K562 (cell line): ENCODE data around the gene SPATA17. TPM values are rescaled to one million over a fixed set of nuclear protein-coding genes. Genes with fewer than 3 reads are reported as not detected.

Experiments used
- ATAC-seq: fragments of 200-7000 bp; cut with Tn5 transposase; 3 replicates; pipeline ENCODE4 v1.9.1; 2020; ENCODE audit warnings: moderate library complexity
- BruUV-seq: library from RNA; stranded (reverse); fragments of 400-500 nt; replicated peaks from 2 replicates; lab custom pipeline; 2021; lab: Mats Ljungman, UMichigan
- CTCF ChIA-PET: fragments of 300-600 bp; formaldehyde crosslinking; extraction: SDS; loops from one replicate; lab custom pipeline; 2021; ENCODE audit warnings: low intra/inter-chr PET ratio; lab: Yijun Ruan, JAX
- POLR2A ChIA-PET: fragments of 300-600, 350-650 bp; sonication (Branson Sonifier 250); formaldehyde crosslinking; extraction: SDS; loops from one replicate; lab custom pipeline; 2021; ENCODE audit warnings: antibody characterized with exemption, inconsistent platforms; lab: Yijun Ruan, JAX
- DNase-seq, 4 experiments: peaks; one replicate each; pipeline versions ENCODE4 v3.0.0 to v3.0.0-alpha.2; 2011 to 2018; ENCODE audit warnings: low spot score in 3 of 4, mixed read lengths in 3 of 4; ENCODE audit errors: extremely low read depth in 1 of 4
- FAIRE-seq: peaks from 2 replicates; lab custom pipeline; 2011; peaks lifted over from hg19 to GRCh38; lab: Jason Lieb, UNC
- H2AFZ ChIP-seq: 2 replicates; pipeline ENCODE4 v1.6.0; 2011; ENCODE audit warnings: low read depth, low read length, control low read depth, inconsistent platforms
- H3K27ac ChIP-seq: fragments of 200-600 bp; 3 replicates; pipeline ENCODE4 v1.8.0; 2011; ENCODE audit warnings: low read depth, mild to moderate bottlenecking, control low read depth, inconsistent platforms, low read length, moderate library complexity, mixed read lengths; ENCODE audit errors: extremely low read depth
- H3K27me3 ChIP-seq, 2 experiments: fragments of 300-600 bp in 1 of 2; 2 replicates in 1 of 2; 3 replicates in 1 of 2; pipeline versions ENCODE4 v1.6.0 to v1.8.0; 2011; ENCODE audit warnings: inconsistent platforms in 2 of 2, low read length in 2 of 2, mild to moderate bottlenecking in 1 of 2, mixed read lengths in 1 of 2, moderate library complexity in 1 of 2; ENCODE audit not compliant: control insufficient read depth in 2 of 2, insufficient read depth in 2 of 2
- H3K36me3 ChIP-seq: fragments of 300-600 bp; 3 replicates; pipeline ENCODE4 v1.8.0; 2011; ENCODE audit warnings: mild to moderate bottlenecking, low read length, inconsistent platforms; ENCODE audit not compliant: control insufficient read depth, insufficient read depth
- H3K4me1 ChIP-seq, 2 experiments: fragments of 200-600 bp in 1 of 2; replicated peaks in 1 of 2; 2 replicates in 1 of 2; 3 replicates in 1 of 2; pipeline versions ENCODE4 v1.5.1 to v1.8.0; 2011; ENCODE audit warnings: inconsistent platforms in 2 of 2, low read length in 2 of 2, mild to moderate bottlenecking in 1 of 2, mixed read lengths in 1 of 2, moderate library complexity in 1 of 2; ENCODE audit not compliant: control insufficient read depth in 2 of 2, insufficient read depth in 2 of 2
- H3K4me2 ChIP-seq: 2 replicates; pipeline ENCODE4 v1.6.1; 2011; ENCODE audit warnings: low read length, control low read depth, inconsistent platforms, mixed read lengths; ENCODE audit not compliant: insufficient read depth
- H3K4me3 ChIP-seq: fragments of 200-600 bp; sonication (generic), shearing (Covaris generic); 2 replicates; pipeline ENCODE4 v1.5.1; 2016; ENCODE audit warnings: control low read depth, inconsistent platforms
- H3K79me2 ChIP-seq: fragments of 200-600 bp; 3 replicates; pipeline ENCODE4 v1.8.0; 2011; ENCODE audit warnings: low read length, inconsistent platforms; ENCODE audit not compliant: control insufficient read depth, insufficient read depth
- H3K9ac ChIP-seq, 2 experiments: 2 replicates each; pipeline versions ENCODE4 v1.6.0 to v1.6.1; 2011; ENCODE audit warnings: low read depth in 2 of 2, low read length in 2 of 2, control low read depth in 1 of 2, inconsistent platforms in 1 of 2, mild to moderate bottlenecking in 1 of 2, mixed read lengths in 1 of 2; ENCODE audit not compliant: insufficient read depth in 1 of 2
- H3K9me1 ChIP-seq: one replicate; pipeline ENCODE4 v1.6.0; 2011; ENCODE audit warnings: inconsistent platforms, mild to moderate bottlenecking, low read length, moderate library complexity; ENCODE audit not compliant: control insufficient read depth, insufficient read depth
- H3K9me3 ChIP-seq: replicated peaks from 2 replicates; pipeline ENCODE4 v1.5.1; 2011; ENCODE audit warnings: low read depth, low read length, inconsistent platforms; ENCODE audit not compliant: control insufficient read depth, insufficient read depth
- H4K20me1 ChIP-seq: replicated peaks from 2 replicates; pipeline ENCODE4 v1.6.1; 2011; ENCODE audit warnings: low read length, inconsistent platforms, mixed read lengths; ENCODE audit not compliant: control insufficient read depth, insufficient read depth
- C11orf30 ChIP-seq: fragments of 450-650 bp; IDR thresholded peaks from 2 replicates; pipeline ENCODE4 v1.6.1; 2016; ENCODE audit warnings: low read depth, mild to moderate bottlenecking
- CBFA2T2 ChIP-seq: fragments of 450-650 bp; conservative IDR thresholded peaks from 2 replicates; pipeline ENCODE4 v1.6.1; 2017; ENCODE audit warnings: mild to moderate bottlenecking
- CCNT2 ChIP-seq: IDR thresholded peaks from 2 replicates; pipeline ENCODE4 v1.6.1; 2011; ENCODE audit warnings: borderline replicate concordance, low read depth, mild to moderate bottlenecking, moderate library complexity, mixed read lengths, low read length; ENCODE audit not compliant: insufficient read length; ENCODE audit errors: extremely low read depth
- CSDE1 ChIP-seq, 2 experiments: fragments of 450-650 bp; IDR thresholded peaks; 2 replicates each; pipeline ENCODE4 v1.6.1; 2016; ENCODE audit warnings: mild to moderate bottlenecking in 1 of 2
- DPF2 ChIP-seq: fragments of 450-650 bp; IDR thresholded peaks from 2 replicates; pipeline ENCODE4 v1.6.1; 2016
- E4F1 ChIP-seq: fragments of 250-450 bp; sonication (Bioruptor Pico); IDR thresholded peaks from 2 replicates; pipeline ENCODE4 v1.5.0; 2021; ENCODE audit warnings: mild to moderate bottlenecking, borderline replicate concordance
- ELK3 ChIP-seq: fragments of 450-650 bp; formaldehyde crosslinking; IDR thresholded peaks from 2 replicates; pipeline ENCODE4 v1.4.0; 2020; ENCODE audit warnings: mild to moderate bottlenecking
- ETV5 ChIP-seq: sonication (generic); formaldehyde crosslinking; IDR thresholded peaks from 2 replicates; pipeline ENCODE4 v1.4.0; 2020; ENCODE audit warnings: low read depth, mild to moderate bottlenecking, missing genetic modification reagents
- FIP1L1 ChIP-seq: fragments of 200-400 bp; formaldehyde crosslinking; IDR thresholded peaks from 2 replicates; pipeline ENCODE4 v1.6.1; 2018; ENCODE audit warnings: mild to moderate bottlenecking, low read depth, low read length; ENCODE audit not compliant: poor library complexity, severe bottlenecking
- GABPA ChIP-seq: fragments of 200-800 bp; sonication (Bioruptor generic); conservative IDR thresholded peaks from 2 replicates; pipeline ENCODE4 v1.6.1; 2016; ENCODE audit warnings: low read depth, missing genetic modification characterization, missing compliant biosample characterization
- HMBOX1 ChIP-seq: sonication (generic); IDR thresholded peaks from 2 replicates; pipeline ENCODE4 v1.6.1; 2016
- HNRNPH1 ChIP-seq: fragments of 200-400 bp; formaldehyde crosslinking; optimal IDR thresholded peaks from 2 replicates; pipeline ENCODE3; 2017; ENCODE audit warnings: low read depth, mild to moderate bottlenecking, low read length, moderate library complexity
- NCOR1 ChIP-seq: fragments of 450-650 bp; IDR thresholded peaks from 2 replicates; pipeline ENCODE4 v1.6.1; 2016; ENCODE audit warnings: mild to moderate bottlenecking, moderate library complexity
- RBM22 ChIP-seq: fragments of 200-400 bp; formaldehyde crosslinking; IDR thresholded peaks from 2 replicates; pipeline ENCODE4 v1.6.1; 2018; ENCODE audit warnings: low read length, low read depth; ENCODE audit not compliant: poor library complexity, severe bottlenecking
- SMARCB1 ChIP-seq: IDR thresholded peaks from 2 replicates; pipeline ENCODE4 v1.6.1; 2011; ENCODE audit warnings: improper control_type of control experiment, low read depth; ENCODE audit not compliant: insufficient read length
- TAF15 ChIP-seq: fragments of 200-400 bp; formaldehyde crosslinking; IDR thresholded peaks from 2 replicates; pipeline ENCODE4 v1.6.1; 2017; ENCODE audit warnings: mild to moderate bottlenecking, low read depth, low read length, moderate library complexity
- TRIM24 ChIP-seq, 2 experiments: fragments of 450-650 bp; IDR thresholded peaks; 2 replicates each; pipeline ENCODE4 v1.6.1; 2016
- YY1 ChIP-seq, 3 experiments: IDR thresholded peaks; 2 replicates each; pipeline ENCODE4 v1.6.1; 2011; ENCODE audit warnings: low read length in 2 of 3, mild to moderate bottlenecking in 2 of 3, moderate library complexity in 2 of 3, borderline replicate concordance in 1 of 3, control low read depth in 1 of 3, low read depth in 1 of 3; ENCODE audit not compliant: insufficient read depth in 3 of 3, insufficient replicate concordance in 2 of 3, control insufficient read depth in 1 of 3, insufficient read length in 1 of 3; ENCODE audit errors: extremely low read depth in 1 of 3
- ZFP30 ChIP-seq: fragments of 250-450 bp; sonication (Bioruptor Pico); IDR thresholded peaks from 2 replicates; pipeline ENCODE4 v1.8.0; 2022; ENCODE audit warnings: moderate library complexity, mild to moderate bottlenecking, inconsistent platforms, borderline replicate concordance
- WGBS: fragments of 100-300 bp; shearing (Covaris generic); methylation state at CpG from one replicate; pipeline ENCODE4 v1.1.6; 2016; ENCODE audit warnings: low coverage, mixed read lengths; ENCODE audit not compliant: insufficient coverage; ENCODE audit errors: missing lambda C conversion rate; 5-methylcytosine and 5-hydroxymethylcytosine counted together
- in situ Hi-C: fragments of 300-500 bp; cut with MboI; formaldehyde crosslinking; loops from 4 replicates; pipeline ENCODE4 v1.15.0; 2018; ENCODE audit warnings: inconsistent platforms, mixed read lengths
- intact Hi-C: fragments of 100-400 bp; cut with micrococcal nuclease; formaldehyde crosslinking; loops from 2 replicates; pipeline ENCODE4 v1.14.2; 2022
- polyA plus RNA-seq, 8 experiments: library from polyadenylated mRNA; depleted of rRNA in 4 of 8; stranded (reverse) in 5 of 8; unstranded in 3 of 8; fragments of >200 nt; fragmentation: Nextera tagmentation in 2 of 8; fragmentation: Illumina TruSeq in 1 of 8; extraction: Ambion mirVana in 2 of 8; extraction: Trizol in 1 of 8; gene quantifications; 2 replicates each; pipeline versions ENCODE4 v1.2.1 to v1.2.3, GENCODE V29; 2011 to 2014; ENCODE audit warnings: inconsistent platforms in 1 of 8, missing spikeins in 1 of 8
- total RNA-seq, 7 experiments: library from RNA; depleted of rRNA in 6 of 7; stranded (reverse); fragments of >200 nt in 6 of 7; fragmentation: Illumina TruSeq in 2 of 7; extraction: Trizol in 2 of 7; gene quantifications; 2 replicates each; pipeline versions ENCODE4 v1.2.1 to v1.2.3, GENCODE V29; 2011 to 2021; ENCODE audit warnings: low replicate concordance in 1 of 7

Gene SPATA17
- total and polyA plus RNA-seq, 9 of the 15 experiments (the other 6 are each of a cell fraction or from before 2014, with no cell fraction given): 0.04 to 0.11 TPM; not detected in 7

GRCh38 chr1:217617126-217617525 is 14.0 kb upstream of the SPATA17 start:
- Histone ChIP-seq H3K9me1 (no peaks in the 10 kb centered on the region), H3K4me3 (no peak overlapping the region), H3K27me3 (no peaks in the 10 kb centered on the region), H3K36me3 (no peaks in the 10 kb centered on the region), H3K27ac (no peak overlapping the region), H2AFZ (no peak overlapping the region), H4K20me1 (no peaks in the 10 kb centered on the region), H3K4me1 (no peaks in the 10 kb centered on the region), H3K9ac (no peak overlapping the region), H3K9me3 (no peaks in the 10 kb centered on the region), H3K79me2 (no peaks in the 10 kb centered on the region), H3K4me2 (no peak overlapping the region)
- FAIRE-seq (no peak), DNase-seq (no peak), ATAC-seq (no peak)
- POLR2A ChIA-PET: no interaction called here
- intact Hi-C loops: no loop called here
- WGBS: 10% methylated on average over 1 of the region's 1 CpG
- in situ Hi-C loops: no loop called here
- CTCF ChIA-PET: no interaction called here
- TF ChIP-seq HMBOX1 (no peak), CBFA2T2 (no peak), CSDE1 (IDR thresholded peaks at IDR 0.05) (no peak), GABPA (tag) (no peak), CCNT2 (no peak), ELK3 (CRISPR knock-in tag) (no peak), ETV5 (no peak), C11orf30 (no peak), E4F1 (CRISPR knock-in tag) (no peak), TRIM24 (IDR thresholded peaks at IDR 0.05) (no peak), SMARCB1 (no peak), NCOR1 (no peak), FIP1L1 (no peak), HNRNPH1 (no peak), TAF15 (no peak), YY1 (IDR thresholded peaks at IDR 0.05; ENCODE audit: borderline replicate concordance in 1 of 3, control insufficient read depth in 1 of 3, extremely low read depth in 1 of 3, insufficient read depth in 3 of 3, insufficient read length in 1 of 3, insufficient replicate concordance in 2 of 3, low read depth in 1 of 3, low read length in 2 of 3) (no peak), DPF2 (no peak), ZFP30 (no peak), RBM22 (no peak)
- no TSS peak for BruUV-seq
